ENCODE data around the gene ATP9A.

The ATP9A gene

DNA sequence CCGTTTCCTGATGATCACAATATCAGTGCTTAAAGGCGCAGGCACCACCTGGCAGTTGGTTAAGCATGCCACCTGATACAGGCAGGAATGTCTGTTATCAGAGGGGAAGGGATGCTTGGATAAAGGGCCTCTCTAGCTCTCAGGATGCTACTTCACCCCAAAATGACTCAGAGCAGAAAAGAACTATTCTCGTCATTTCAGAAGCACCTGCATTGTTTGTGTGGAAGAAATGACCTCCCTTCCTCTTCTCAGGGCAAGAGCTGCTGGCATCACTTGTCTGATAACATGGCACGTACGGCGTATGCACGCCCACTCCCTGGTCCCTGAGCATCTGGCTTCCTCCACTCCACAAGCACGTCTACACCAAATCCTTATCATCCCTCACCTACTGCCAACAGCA is 47.3 kb downstream of the ATP9A start:
- no peak for DNase-seq (ENCODE audit: low read depth)
- no peak overlapping the region for H3K4me3 ChIP-seq (ENCODE audit: low read length)
- TF ChIP-seq, protein P1, sequence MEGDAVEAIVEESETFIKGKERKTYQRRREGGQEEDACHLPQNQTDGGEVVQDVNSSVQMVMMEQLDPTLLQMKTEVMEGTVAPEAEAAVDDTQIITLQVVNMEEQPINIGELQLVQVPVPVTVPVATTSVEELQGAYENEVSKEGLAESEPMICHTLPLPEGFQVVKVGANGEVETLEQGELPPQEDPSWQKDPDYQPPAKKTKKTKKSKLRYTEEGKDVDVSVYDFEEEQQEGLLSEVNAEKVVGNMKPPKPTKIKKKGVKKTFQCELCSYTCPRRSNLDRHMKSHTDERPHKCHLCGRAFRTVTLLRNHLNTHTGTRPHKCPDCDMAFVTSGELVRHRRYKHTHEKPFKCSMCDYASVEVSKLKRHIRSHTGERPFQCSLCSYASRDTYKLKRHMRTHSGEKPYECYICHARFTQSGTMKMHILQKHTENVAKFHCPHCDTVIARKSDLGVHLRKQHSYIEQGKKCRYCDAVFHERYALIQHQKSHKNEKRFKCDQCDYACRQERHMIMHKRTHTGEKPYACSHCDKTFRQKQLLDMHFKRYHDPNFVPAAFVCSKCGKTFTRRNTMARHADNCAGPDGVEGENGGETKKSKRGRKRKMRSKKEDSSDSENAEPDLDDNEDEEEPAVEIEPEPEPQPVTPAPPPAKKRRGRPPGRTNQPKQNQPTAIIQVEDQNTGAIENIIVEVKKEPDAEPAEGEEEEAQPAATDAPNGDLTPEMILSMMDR (IDR thresholded peaks at IDR 0.05; ENCODE audit: insufficient read depth, low read depth, low read length, missing control alignments) = no peak

DNA sequence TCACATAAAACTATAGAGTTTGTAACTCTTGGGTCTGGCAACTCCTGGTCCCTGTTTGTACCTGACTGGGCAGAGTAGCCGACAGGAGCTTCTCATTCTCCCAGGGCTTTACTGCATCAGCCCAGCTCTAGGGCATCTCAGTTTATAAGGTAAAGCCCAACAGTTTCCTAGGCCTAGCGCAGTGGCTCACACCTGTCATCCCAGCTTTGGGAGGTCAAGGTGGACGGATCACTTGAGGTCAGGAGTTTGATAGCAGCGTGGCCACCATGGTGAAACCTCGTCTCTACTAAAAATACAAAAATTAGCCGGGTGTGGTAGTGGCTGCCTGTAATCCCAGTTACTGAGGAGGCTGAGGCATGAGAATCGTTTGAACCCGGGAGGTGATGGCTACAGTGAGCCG is 47.8 kb downstream of the ATP9A start:
- DNase-seq (ENCODE audit: low read depth) = no peak
- TF ChIP-seq, protein P1 (IDR thresholded peaks at IDR 0.05; ENCODE audit: insufficient read depth, low read depth, low read length, missing control alignments) = no peak

DNA sequence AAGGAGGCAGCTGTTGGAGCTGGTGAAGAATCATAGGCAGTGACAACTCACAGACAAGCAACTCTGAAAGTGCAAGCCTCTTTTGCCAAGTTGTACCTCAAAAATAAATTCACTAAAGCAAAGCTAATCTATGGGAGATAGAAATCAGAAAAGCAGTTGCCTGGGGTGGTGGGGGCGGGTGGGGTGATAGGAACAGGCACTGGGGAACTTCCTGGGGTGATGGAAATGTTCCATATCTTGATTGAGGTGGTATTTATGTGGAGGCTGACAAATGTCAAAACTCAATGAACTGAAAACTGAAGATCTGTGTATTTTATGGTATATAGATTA is 52.4 kb downstream of the ATP9A start:
- TF ChIP-seq, protein P1 (IDR thresholded peaks at IDR 0.05; ENCODE audit: insufficient read depth, low read depth, low read length, missing control alignments) = no peak
- DNase-seq (ENCODE audit: low read depth) = no peak
- H3K4me3 ChIP-seq (ENCODE audit: low read length) = no peak overlapping the region

More for the DNA sequence above, 47.8 kb downstream of the ATP9A start:
- H3K4me3 ChIP-seq (ENCODE audit: low read length) = no peak overlapping the region

DNA sequence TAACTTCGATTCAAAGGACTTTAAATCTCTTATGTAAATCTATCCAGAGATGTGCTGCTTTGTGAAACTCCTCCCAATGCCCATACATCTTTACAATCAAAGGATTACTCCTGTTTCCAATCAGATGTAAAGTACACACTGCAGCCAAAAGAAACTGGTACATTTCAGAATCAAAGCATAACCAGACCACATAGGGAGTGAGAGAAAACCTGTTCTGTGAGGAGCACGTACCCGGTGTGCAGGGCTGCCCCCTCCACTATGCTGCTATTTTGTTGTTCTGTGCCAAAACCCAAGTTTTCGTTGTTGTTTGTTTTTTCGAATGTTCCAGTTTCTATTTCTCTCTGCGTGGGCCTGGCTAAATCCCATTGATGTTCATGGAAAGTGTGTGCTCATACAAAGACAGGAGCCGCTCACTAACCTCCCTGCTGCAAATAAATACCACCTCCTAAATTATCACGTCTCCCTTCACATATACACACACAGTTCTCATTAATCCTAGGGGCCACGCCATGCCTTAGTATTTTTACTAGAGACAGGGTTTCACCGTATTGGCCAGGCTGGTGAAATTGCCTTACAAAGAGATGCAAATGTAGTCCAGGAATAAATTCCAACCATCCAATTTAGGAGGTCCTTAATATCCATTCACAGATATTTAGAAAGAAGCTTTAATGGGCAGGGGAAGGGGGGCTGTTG is 52.9 kb downstream of the ATP9A start:
- H3K4me3 ChIP-seq (ENCODE audit: low read length) = no peak overlapping the region
- TF ChIP-seq, protein P1 (IDR thresholded peaks at IDR 0.05; ENCODE audit: insufficient read depth, low read depth, low read length, missing control alignments) = no peak
- DNase-seq (ENCODE audit: low read depth) = no peak

DNA sequence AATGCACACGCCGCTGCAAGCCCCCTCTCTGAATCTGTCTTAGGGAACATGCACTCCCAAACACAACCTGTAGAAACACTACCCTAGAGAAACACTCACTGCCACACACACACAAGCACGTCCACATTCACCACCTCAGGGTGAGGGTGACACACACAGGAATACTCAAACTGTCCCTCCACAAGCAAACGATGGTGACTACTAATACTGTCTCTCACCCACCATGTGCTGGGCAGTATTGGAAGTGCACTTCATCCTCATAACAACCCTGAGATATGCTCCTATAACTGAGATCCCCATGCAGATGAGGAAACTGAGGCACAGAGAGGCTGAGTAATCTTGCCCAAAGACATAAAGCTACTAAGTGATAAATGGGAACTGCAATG is 55.0 kb downstream of the ATP9A start:
- H3K4me3 ChIP-seq (ENCODE audit: low read length) = no peak overlapping the region
- TF ChIP-seq, protein P1 (IDR thresholded peaks at IDR 0.05; ENCODE audit: insufficient read depth, low read depth, low read length, missing control alignments) = no peak
- DNase-seq (ENCODE audit: low read depth) = no peak

DNA sequence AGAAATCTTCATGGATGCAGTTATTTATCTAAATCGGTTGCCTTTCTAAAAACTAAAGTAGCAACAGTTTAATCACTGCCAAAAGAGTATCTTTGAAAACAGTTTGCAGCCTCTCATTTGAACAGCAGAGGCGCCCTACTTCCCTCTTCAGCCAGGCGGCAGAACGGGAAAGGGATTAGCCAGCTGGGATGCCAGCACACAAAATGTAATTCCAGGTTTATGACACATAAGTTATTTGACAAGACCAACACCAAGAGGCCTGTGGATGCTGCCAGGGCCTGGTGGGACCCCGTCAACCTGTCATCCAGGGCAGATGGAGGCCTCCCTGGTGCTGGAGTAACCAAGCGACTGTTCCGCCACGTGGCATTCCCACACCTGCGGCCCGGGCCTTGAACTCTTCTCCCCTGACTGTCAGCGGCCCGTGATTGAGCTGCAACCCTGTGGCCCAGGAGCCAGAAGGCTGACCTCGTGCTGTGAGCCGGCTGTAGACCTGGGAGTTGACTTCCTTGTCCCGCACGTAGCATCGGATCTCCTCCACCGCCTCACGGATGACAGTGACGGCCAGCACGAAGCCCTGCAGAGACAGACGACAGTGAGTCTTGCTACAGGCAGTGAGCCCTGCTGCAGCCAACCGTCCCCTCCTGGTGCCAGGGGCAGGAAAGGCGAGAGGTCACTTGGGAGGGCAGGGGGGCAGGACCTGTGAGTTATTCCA is 55.5 kb downstream of the ATP9A start:
- no peak overlapping the region for H3K4me3 ChIP-seq (ENCODE audit: low read length)
- TF ChIP-seq, protein P1 (IDR thresholded peaks at IDR 0.05; ENCODE audit: insufficient read depth, low read depth, low read length, missing control alignments) = peak; percentile 56
- DNase-seq (ENCODE audit: low read depth) = peak; percentile 40

DNA sequence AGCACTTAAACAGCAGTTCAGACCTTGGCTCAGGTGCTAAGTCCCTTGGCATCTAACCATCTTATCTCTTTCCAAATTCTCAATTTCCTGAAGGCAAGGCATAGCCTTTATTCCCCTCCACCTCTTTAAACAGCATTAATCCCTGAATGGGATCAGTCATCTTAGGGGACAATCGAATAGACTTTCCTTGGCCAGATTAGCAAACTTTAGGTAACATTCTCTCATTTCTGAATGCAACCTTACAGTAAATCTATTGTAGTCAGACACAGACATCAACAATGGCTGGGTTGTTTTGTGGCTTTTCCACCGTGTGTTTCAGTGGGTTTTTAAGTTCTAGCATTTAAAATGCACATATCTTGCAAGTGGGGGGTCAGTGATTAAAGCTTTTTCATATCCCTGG is 56.8 kb downstream of the ATP9A start:
- TF ChIP-seq, protein P1 (IDR thresholded peaks at IDR 0.05; ENCODE audit: insufficient read depth, low read depth, low read length, missing control alignments) = no peak
- DNase-seq (ENCODE audit: low read depth) = no peak
- H3K4me3 ChIP-seq (ENCODE audit: low read length) = no peak overlapping the region
